AG09309 (cell line): ENCODE results near the gene STK33.

Source experiments
- DNase-seq: peaks from one replicate; pipeline ENCODE4 v3.0.0-alpha.2; 2010; ENCODE audit warnings: low read depth
- H3K4me3 ChIP-seq: 2 replicates; pipeline ENCODE4 v1.5.1; 2011; ENCODE audit warnings: mild to moderate bottlenecking, low read depth, low read length, moderate library complexity; ENCODE audit not compliant: control insufficient read depth
- CTCF ChIP-seq: IDR thresholded peaks from 2 replicates; pipeline ENCODE4 v1.5.1; 2011; ENCODE audit warnings: mild to moderate bottlenecking, low read depth, low read length, inconsistent platforms; ENCODE audit not compliant: insufficient read depth, control insufficient read depth; ENCODE audit errors: missing control alignments

The STK33 gene

GRCh38 chr11:8390851-8391612 lies 203.0 kb downstream of the STK33 start:
- no peak for TF ChIP-seq CTCF
- H3K4me3 ChIP-seq: no peak overlapping the region
- no peak for DNase-seq

GRCh38 chr11:8389029-8389996 lies 204.7 kb downstream of the STK33 start:
- TF ChIP-seq CTCF: no peak
- no peak overlapping the region for H3K4me3 ChIP-seq
- no peak for DNase-seq

- H3K4me3 ChIP-seq: no peak overlapping the region
- no peak for TF ChIP-seq CTCF
- no peak for DNase-seq
Observed at GRCh38 chr11:8387693-8388092, 206.3 kb downstream of the STK33 start.

- DNase-seq: no peak
- TF ChIP-seq CTCF: no peak
- no peak overlapping the region for H3K4me3 ChIP-seq
Observed at GRCh38 chr11:8387141-8387540, 206.9 kb downstream of the STK33 start.

GRCh38 chr11:8386134-8386864 lies 207.7 kb downstream of the STK33 start:
- no peak for TF ChIP-seq CTCF
- H3K4me3 ChIP-seq: no peak overlapping the region
- DNase-seq: no peak

- H3K4me3 ChIP-seq: no peak overlapping the region
- DNase-seq: no peak
- TF ChIP-seq CTCF: no peak
Observed at GRCh38 chr11:8384199-8384821, 209.7 kb downstream of the STK33 start.
